ENCODE measurements around the gene CARTPT.

DNA sequence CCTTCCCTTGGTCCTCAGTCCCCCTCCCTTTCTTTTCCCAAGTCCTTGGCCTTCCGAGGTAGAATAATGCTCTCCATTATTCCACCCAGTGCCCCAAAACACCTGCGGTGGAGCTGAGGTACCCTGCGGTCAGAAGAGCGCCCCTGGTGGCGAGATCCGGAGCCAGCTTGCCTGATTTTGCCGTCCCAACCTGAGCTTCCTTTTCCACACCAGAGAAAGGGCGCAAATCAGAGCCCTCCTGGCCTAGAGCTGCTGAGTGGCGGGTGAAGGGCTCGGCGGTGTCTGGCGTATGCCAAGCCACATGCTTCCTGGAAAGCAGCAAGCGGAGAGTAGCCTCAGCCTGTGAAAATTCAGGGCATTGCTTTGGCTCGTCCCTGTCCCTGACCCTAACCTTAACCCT, 21.1 kb upstream of the CARTPT start:
- TF ChIP-seq, protein P1, sequence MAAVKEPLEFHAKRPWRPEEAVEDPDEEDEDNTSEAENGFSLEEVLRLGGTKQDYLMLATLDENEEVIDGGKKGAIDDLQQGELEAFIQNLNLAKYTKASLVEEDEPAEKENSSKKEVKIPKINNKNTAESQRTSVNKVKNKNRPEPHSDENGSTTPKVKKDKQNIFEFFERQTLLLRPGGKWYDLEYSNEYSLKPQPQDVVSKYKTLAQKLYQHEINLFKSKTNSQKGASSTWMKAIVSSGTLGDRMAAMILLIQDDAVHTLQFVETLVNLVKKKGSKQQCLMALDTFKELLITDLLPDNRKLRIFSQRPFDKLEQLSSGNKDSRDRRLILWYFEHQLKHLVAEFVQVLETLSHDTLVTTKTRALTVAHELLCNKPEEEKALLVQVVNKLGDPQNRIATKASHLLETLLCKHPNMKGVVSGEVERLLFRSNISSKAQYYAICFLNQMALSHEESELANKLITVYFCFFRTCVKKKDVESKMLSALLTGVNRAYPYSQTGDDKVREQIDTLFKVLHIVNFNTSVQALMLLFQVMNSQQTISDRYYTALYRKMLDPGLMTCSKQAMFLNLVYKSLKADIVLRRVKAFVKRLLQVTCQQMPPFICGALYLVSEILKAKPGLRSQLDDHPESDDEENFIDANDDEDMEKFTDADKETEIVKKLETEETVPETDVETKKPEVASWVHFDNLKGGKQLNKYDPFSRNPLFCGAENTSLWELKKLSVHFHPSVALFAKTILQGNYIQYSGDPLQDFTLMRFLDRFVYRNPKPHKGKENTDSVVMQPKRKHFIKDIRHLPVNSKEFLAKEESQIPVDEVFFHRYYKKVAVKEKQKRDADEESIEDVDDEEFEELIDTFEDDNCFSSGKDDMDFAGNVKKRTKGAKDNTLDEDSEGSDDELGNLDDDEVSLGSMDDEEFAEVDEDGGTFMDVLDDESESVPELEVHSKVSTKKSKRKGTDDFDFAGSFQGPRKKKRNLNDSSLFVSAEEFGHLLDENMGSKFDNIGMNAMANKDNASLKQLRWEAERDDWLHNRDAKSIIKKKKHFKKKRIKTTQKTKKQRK (IDR thresholded peaks at IDR 0.05; ENCODE audit: low read depth, low read length) = no peak
- TF ChIP-seq, protein P2, sequence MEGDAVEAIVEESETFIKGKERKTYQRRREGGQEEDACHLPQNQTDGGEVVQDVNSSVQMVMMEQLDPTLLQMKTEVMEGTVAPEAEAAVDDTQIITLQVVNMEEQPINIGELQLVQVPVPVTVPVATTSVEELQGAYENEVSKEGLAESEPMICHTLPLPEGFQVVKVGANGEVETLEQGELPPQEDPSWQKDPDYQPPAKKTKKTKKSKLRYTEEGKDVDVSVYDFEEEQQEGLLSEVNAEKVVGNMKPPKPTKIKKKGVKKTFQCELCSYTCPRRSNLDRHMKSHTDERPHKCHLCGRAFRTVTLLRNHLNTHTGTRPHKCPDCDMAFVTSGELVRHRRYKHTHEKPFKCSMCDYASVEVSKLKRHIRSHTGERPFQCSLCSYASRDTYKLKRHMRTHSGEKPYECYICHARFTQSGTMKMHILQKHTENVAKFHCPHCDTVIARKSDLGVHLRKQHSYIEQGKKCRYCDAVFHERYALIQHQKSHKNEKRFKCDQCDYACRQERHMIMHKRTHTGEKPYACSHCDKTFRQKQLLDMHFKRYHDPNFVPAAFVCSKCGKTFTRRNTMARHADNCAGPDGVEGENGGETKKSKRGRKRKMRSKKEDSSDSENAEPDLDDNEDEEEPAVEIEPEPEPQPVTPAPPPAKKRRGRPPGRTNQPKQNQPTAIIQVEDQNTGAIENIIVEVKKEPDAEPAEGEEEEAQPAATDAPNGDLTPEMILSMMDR (IDR thresholded peaks at IDR 0.05 in 2 of 3, conservative IDR thresholded peaks at IDR 0.05 in 1 of 3; ENCODE audit: control insufficient read depth in 2 of 3, extremely low read depth in 1 of 3, insufficient read depth in 1 of 3, low read depth in 3 of 3, low read length in 3 of 3) = peak in 2 of 3 experiments; percentile 41 to 53; a peak in 3 of 6 replicates
- TF ChIP-seq RAD21 (IDR thresholded peaks at IDR 0.05; ENCODE audit: insufficient read depth, low read depth, low read length) (no peak), TAF1 (IDR thresholded peaks at IDR 0.05; ENCODE audit: borderline replicate concordance, low read depth, low read length) (no peak), POLR2AphosphoS5 (IDR thresholded peaks at IDR 0.05; ENCODE audit: low read length) (no peak), EP300 (IDR thresholded peaks at IDR 0.05; ENCODE audit: borderline replicate concordance in 1 of 2, control insufficient read depth in 1 of 2, low read depth in 2 of 2, low read length in 2 of 2) (no peak), POLR2A (IDR thresholded peaks at IDR 0.05; ENCODE audit: low read depth, low read length) (no peak)
- TF ChIP-seq, protein P3, sequence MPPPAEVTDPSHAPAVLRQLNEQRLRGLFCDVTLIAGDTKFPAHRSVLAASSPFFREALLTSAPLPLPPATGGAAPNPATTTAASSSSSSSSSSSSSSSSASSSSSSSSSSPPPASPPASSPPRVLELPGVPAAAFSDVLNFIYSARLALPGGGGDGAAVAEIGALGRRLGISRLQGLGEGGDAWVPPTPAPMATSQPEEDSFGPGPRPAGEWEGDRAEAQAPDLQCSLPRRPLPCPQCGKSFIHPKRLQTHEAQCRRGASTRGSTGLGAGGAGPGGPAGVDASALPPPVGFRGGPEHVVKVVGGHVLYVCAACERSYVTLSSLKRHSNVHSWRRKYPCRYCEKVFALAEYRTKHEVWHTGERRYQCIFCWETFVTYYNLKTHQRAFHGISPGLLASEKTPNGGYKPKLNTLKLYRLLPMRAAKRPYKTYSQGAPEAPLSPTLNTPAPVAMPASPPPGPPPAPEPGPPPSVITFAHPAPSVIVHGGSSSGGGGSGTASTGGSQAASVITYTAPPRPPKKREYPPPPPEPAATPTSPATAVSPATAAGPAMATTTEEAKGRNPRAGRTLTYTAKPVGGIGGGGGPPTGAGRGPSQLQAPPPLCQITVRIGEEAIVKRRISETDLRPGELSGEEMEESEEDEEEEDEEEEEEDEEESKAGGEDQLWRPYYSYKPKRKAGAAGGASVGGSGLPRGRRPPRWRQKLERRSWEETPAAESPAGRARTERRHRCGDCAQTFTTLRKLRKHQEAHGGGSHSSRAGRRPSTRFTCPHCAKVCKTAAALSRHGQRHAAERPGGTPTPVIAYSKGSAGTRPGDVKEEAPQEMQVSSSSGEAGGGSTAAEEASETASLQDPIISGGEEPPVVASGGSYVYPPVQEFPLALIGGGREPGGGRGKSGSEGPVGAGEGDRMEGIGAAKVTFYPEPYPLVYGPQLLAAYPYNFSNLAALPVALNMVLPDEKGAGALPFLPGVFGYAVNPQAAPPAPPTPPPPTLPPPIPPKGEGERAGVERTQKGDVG (CRISPR knock-in tag; IDR thresholded peaks at IDR 0.05) = no peak

All from GM12878 (cell line).